HCT116 (cell line): Measurements from ENCODE around the gene STT3B. TPM values are rescaled to one million over a fixed set of nuclear protein-coding genes. Genes with fewer than 3 reads are reported as not detected.

Experiments
- ATAC-seq: fragments of 200-7000 bp; cut with Tn5 transposase; 2 replicates; pipeline ENCODE4 v1.9.1; 2020; ENCODE audit warnings: mild to moderate bottlenecking, moderate library complexity
- BruUV-seq: library from RNA; stranded (reverse); fragments of 400-500 nt; replicated peaks from 2 replicates; lab custom pipeline; 2021; lab: Mats Ljungman, UMichigan
- CTCF ChIA-PET: fragments of 300-600 bp; sonication (Branson Sonifier 250); formaldehyde crosslinking; loops from one replicate; lab custom pipeline; 2021; ENCODE audit warnings: antibody characterized with exemption; lab: Charles Lee
- POLR2A ChIA-PET: fragments of 300-600, 350-600 bp; sonication (Branson Sonifier 250); formaldehyde crosslinking; loops from one replicate; lab custom pipeline; 2021; ENCODE audit warnings: antibody characterized with exemption; lab: Charles Lee
- RAD21 ChIA-PET, 2 experiments: fragments of 300-600 bp; sonication (Branson Sonifier 250); formaldehyde crosslinking; loops; one replicate each; lab custom pipeline; 2023; ENCODE audit warnings: low total read pairs in 2 of 2; ENCODE audit not compliant: uncharacterized antibody in 2 of 2, unreplicated experiment in 2 of 2, low non-redundant PET in 1 of 2; lab: Charles Lee
- DNase-seq: peaks from one replicate; pipeline ENCODE4 v3.0.0-alpha.2; 2010; ENCODE audit warnings: low read depth, low spot score
- H2AFZ ChIP-seq: fragments of 200-600 bp; shearing (Covaris generic), sonication (generic); 2 replicates; pipeline ENCODE4 v1.6.1; 2017; ENCODE audit warnings: low read depth, mixed run types, mixed read lengths, antibody characterized with exemption, low read length; ENCODE audit not compliant: poor library complexity, severe bottlenecking
- H3K27ac ChIP-seq: 2 replicates; pipeline ENCODE4 v1.5.1; 2012; ENCODE audit warnings: low read depth, low read length
- H3K27me3 ChIP-seq: fragments of 200-600 bp; sonication (generic); 2 replicates; pipeline ENCODE4 v1.6.1; 2016; ENCODE audit warnings: mixed run types, low read length, mixed read lengths; ENCODE audit not compliant: insufficient read depth
- H3K36me3 ChIP-seq, 2 experiments: fragments of 200-500 bp in 1 of 2; fragments of 200-600 bp in 1 of 2; sonication (Bioruptor generic) in 1 of 2; sonication (generic) in 1 of 2; 2 replicates each; pipeline versions ENCODE4 v1.5.1 to v1.6.1; 2014 to 2016; ENCODE audit warnings: low read length in 2 of 2, inconsistent platforms in 1 of 2, mixed read lengths in 1 of 2, mixed run types in 1 of 2; ENCODE audit not compliant: insufficient read depth in 2 of 2, control insufficient read depth in 1 of 2
- H3K4me1 ChIP-seq, 2 experiments: fragments of 200-600 bp in 1 of 2; sonication (generic) in 1 of 2; 2 replicates each; pipeline versions ENCODE4 v1.5.1 to v1.6.1; 2012 to 2017; ENCODE audit warnings: low read length in 2 of 2, inconsistent platforms in 1 of 2, mild to moderate bottlenecking in 1 of 2, mixed read lengths in 1 of 2, mixed run types in 1 of 2, moderate library complexity in 1 of 2; ENCODE audit not compliant: insufficient read depth in 2 of 2, control insufficient read depth in 1 of 2
- H3K4me2 ChIP-seq: fragments of 200-600 bp; sonication (generic); 2 replicates; pipeline ENCODE4 v1.6.1; 2017; ENCODE audit warnings: mixed run types, low read length, mixed read lengths
- H3K4me3 ChIP-seq, 2 experiments: fragments of 200-600 bp in 1 of 2; sonication (generic) in 1 of 2; replicated peaks in 1 of 2; 2 replicates each; pipeline ENCODE4 v1.5.1; 2011 to 2016; ENCODE audit warnings: low read length in 2 of 2, control low read depth in 1 of 2, low read depth in 1 of 2, mild to moderate bottlenecking in 1 of 2, mixed read lengths in 1 of 2, mixed run types in 1 of 2
- H3K79me2 ChIP-seq: fragments of 200-600 bp; sonication (generic); 2 replicates; pipeline ENCODE4 v1.6.1; 2017; ENCODE audit warnings: mild to moderate bottlenecking, mixed run types, low read length, moderate library complexity, mixed read lengths; ENCODE audit not compliant: insufficient read depth
- H3K9ac ChIP-seq: fragments of 200-600 bp; sonication (generic); 2 replicates; pipeline ENCODE4 v1.6.1; 2016; ENCODE audit warnings: low read length, mixed read lengths
- H3K9me2 ChIP-seq: fragments of 200-600 bp; sonication (generic), shearing (Covaris generic); 2 replicates; pipeline ENCODE4 v1.6.1; 2017; ENCODE audit warnings: mixed run types, mild to moderate bottlenecking, moderate library complexity; ENCODE audit not compliant: insufficient read depth
- H3K9me3 ChIP-seq, 2 experiments: fragments of 200-500 bp in 1 of 2; fragments of 200-600 bp in 1 of 2; sonication (Bioruptor generic) in 1 of 2; sonication (generic) in 1 of 2; 2 replicates each; pipeline ENCODE4 v1.6.1; 2014 to 2017; ENCODE audit warnings: low read length in 2 of 2, mixed read lengths in 2 of 2, inconsistent platforms in 1 of 2, low read depth in 1 of 2, mild to moderate bottlenecking in 1 of 2, mixed run types in 1 of 2, moderate library complexity in 1 of 2; ENCODE audit not compliant: control insufficient read depth in 1 of 2, insufficient read depth in 1 of 2
- H4K20me1 ChIP-seq: fragments of 200-600 bp; sonication (generic), shearing (Covaris generic); 2 replicates; pipeline ENCODE4 v1.6.1; 2017; ENCODE audit warnings: mixed run types, mild to moderate bottlenecking, moderate library complexity; ENCODE audit not compliant: insufficient read depth
- ATF3 ChIP-seq: IDR thresholded peaks from 2 replicates; pipeline ENCODE4 v1.6.1; 2012
- CBX3 ChIP-seq: IDR thresholded peaks from 2 replicates; pipeline ENCODE4 v1.6.1; 2012; ENCODE audit warnings: low read depth
- CEBPB ChIP-seq: IDR thresholded peaks from 2 replicates; pipeline ENCODE4 v1.6.1; 2012; ENCODE audit warnings: low read depth
- EGR1 ChIP-seq: IDR thresholded peaks from 2 replicates; pipeline ENCODE4 v1.6.1; 2012; ENCODE audit warnings: low read depth
- ELF1 ChIP-seq: IDR thresholded peaks from 2 replicates; pipeline ENCODE4 v1.6.1; 2012; ENCODE audit warnings: low read depth, borderline replicate concordance
- EZH2 ChIP-seq: fragments of 200-600 bp; sonication (generic); IDR thresholded peaks from 2 replicates; pipeline ENCODE4 v1.6.1; 2017; ENCODE audit warnings: antibody characterized with exemption, mixed run types
- JUND ChIP-seq: IDR thresholded peaks from 2 replicates; pipeline ENCODE4 v1.6.1; 2012
- POLR2A ChIP-seq: IDR thresholded peaks from 2 replicates; pipeline ENCODE4 v1.7.0; 2011; ENCODE audit warnings: borderline replicate concordance; ENCODE audit not compliant: insufficient read depth, insufficient read length; ENCODE audit errors: extremely low read depth
- POLR2AphosphoS5 ChIP-seq: IDR thresholded peaks from 2 replicates; pipeline ENCODE4 v1.6.1; 2011; ENCODE audit warnings: mild to moderate bottlenecking, low read depth, low read length, moderate library complexity
- RAD21 ChIP-seq: IDR thresholded peaks from 2 replicates; pipeline ENCODE4 v1.6.1; 2012; ENCODE audit warnings: low read depth, mild to moderate bottlenecking
- SIN3A ChIP-seq: IDR thresholded peaks from 2 replicates; pipeline ENCODE4 v1.6.1; 2012; ENCODE audit warnings: low read depth
- TCF7L2 ChIP-seq: IDR thresholded peaks from 2 replicates; pipeline ENCODE4 v1.7.0; 2011; ENCODE audit warnings: borderline replicate concordance, inconsistent platforms; ENCODE audit not compliant: insufficient read depth, insufficient read length; ENCODE audit errors: extremely low read depth
- YY1 ChIP-seq: IDR thresholded peaks from 2 replicates; pipeline ENCODE4 v1.6.1; 2011; ENCODE audit warnings: low read length, low read depth, moderate library complexity, mild to moderate bottlenecking; ENCODE audit not compliant: insufficient replicate concordance; ENCODE audit errors: extremely low read depth
- ZFX ChIP-seq: fragments of 450-650 bp; IDR thresholded peaks from 2 replicates; pipeline ENCODE4 v1.6.1; 2017
- ZNF274 ChIP-seq: fragments of 200-500 bp; sonication (Bioruptor generic); IDR thresholded peaks from 2 replicates; pipeline ENCODE4 v1.6.1; 2014; ENCODE audit warnings: mild to moderate bottlenecking, low read depth, low read length, inconsistent platforms
- intact Hi-C: fragments of 100-400 bp; cut with micrococcal nuclease; formaldehyde crosslinking; loops from 2 replicates; pipeline ENCODE4 v1.10.0; 2022
- total RNA-seq: library from RNA; stranded (reverse); gene quantifications from one replicate; pipeline ENCODE4 v1.2.1, GENCODE V29; 2021; ENCODE audit not compliant: unreplicated experiment
- TF ChIP-seq, protein P1 (sequence below): IDR thresholded peaks from 2 replicates; pipeline ENCODE4 v1.6.1; 2012
- TF ChIP-seq, protein P2 (sequence below), 3 experiments: fragments of 200-600 bp in 1 of 3; sonication (generic) in 1 of 3; IDR thresholded peaks in 2 of 3; conservative IDR thresholded peaks in 1 of 3; 2 replicates each; pipeline ENCODE4 v1.5.1; 2012 to 2017; ENCODE audit warnings: low read depth in 2 of 3, low read length in 2 of 3, antibody characterized with exemption in 1 of 3, borderline replicate concordance in 1 of 3, control low read depth in 1 of 3, mild to moderate bottlenecking in 1 of 3, mixed read lengths in 1 of 3, mixed run types in 1 of 3, moderate library complexity in 1 of 3; ENCODE audit not compliant: insufficient read depth in 1 of 3

Gene STT3B
- total RNA-seq, 1 experiment from 2014 or later = 131 TPM

GRCh38 chr3:31614162-31614921, 81.6 kb downstream of the STT3B start:
- POLR2A ChIA-PET = no interaction called here
- CTCF ChIA-PET = no interaction called here
- H3K9me2 ChIP-seq = no peaks in the 10 kb centered on the region
- RAD21 ChIA-PET = no interaction called here
- no peaks in the 10 kb centered on the region for H3K9me3 ChIP-seq
- no peak overlapping the region for H2AFZ ChIP-seq
- peaks cover 76% of the 10 kb centered on the region for H3K79me2 ChIP-seq
- H4K20me1 ChIP-seq = peaks cover 17% of the 10 kb centered on the region; the same call in 1 of the 2 replicates
- DNase-seq = no peak
- intact Hi-C loops = no loop called here
- no peak overlapping the region for H3K9ac ChIP-seq
- H3K27ac ChIP-seq = no peak overlapping the region
- H3K27me3 ChIP-seq = no peaks in the 10 kb centered on the region
- TF ChIP-seq ZFX (no peak), EGR1 (no peak), CEBPB (no peak), POLR2AphosphoS5 (no peak), CBX3 (no peak), YY1 (no peak), ELF1 (no peak), RAD21 (no peak), JUND (no peak), ATF3 (no peak), EZH2 (no peak), SIN3A (no peak), ZNF274 (no peak), TCF7L2 (no peak), POLR2A (no peak)
- TF ChIP-seq, protein P1, sequence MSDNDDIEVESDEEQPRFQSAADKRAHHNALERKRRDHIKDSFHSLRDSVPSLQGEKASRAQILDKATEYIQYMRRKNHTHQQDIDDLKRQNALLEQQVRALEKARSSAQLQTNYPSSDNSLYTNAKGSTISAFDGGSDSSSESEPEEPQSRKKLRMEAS = no peak
- TF ChIP-seq, protein P2, sequence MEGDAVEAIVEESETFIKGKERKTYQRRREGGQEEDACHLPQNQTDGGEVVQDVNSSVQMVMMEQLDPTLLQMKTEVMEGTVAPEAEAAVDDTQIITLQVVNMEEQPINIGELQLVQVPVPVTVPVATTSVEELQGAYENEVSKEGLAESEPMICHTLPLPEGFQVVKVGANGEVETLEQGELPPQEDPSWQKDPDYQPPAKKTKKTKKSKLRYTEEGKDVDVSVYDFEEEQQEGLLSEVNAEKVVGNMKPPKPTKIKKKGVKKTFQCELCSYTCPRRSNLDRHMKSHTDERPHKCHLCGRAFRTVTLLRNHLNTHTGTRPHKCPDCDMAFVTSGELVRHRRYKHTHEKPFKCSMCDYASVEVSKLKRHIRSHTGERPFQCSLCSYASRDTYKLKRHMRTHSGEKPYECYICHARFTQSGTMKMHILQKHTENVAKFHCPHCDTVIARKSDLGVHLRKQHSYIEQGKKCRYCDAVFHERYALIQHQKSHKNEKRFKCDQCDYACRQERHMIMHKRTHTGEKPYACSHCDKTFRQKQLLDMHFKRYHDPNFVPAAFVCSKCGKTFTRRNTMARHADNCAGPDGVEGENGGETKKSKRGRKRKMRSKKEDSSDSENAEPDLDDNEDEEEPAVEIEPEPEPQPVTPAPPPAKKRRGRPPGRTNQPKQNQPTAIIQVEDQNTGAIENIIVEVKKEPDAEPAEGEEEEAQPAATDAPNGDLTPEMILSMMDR (IDR thresholded peaks at IDR 0.05 in 2 of 3, conservative IDR thresholded peaks at IDR 0.05 in 1 of 3; ENCODE audit: borderline replicate concordance in 1 of 3, insufficient read depth in 1 of 3, low read depth in 2 of 3, low read length in 2 of 3) = no peak
- ATAC-seq = no peak
- peaks cover 2% of the 10 kb centered on the region in 2 experiments; a peak in 2 of 4 replicates for H3K36me3 ChIP-seq
- no TSS peak for BruUV-seq
- no peak overlapping the region for H3K4me3 ChIP-seq
- H3K4me1 ChIP-seq = peaks cover 0 to 9% of the 10 kb centered on the region in 2 experiments; a peak in 1 of 4 replicates
- no peak overlapping the region for H3K4me2 ChIP-seq
